Kidney tubule cell (primary cell): ENCODE data around the gene RSPH10B2.
"Not testable (repeated sequence)": the region's sequence is repeated elsewhere in the genome, so short reads cannot be mapped to it uniquely, and the experiment has no call there.

Experiments
- DNase-seq: peaks from one replicate; pipeline ENCODE4 v3.0.0-alpha.2; 2018; ENCODE audit warnings: low spot score

RSPH10B2 gene

GRCh38 chr7:6843092-6843491, 89.2 kb downstream of the RSPH10B2 start:
- not testable (repeated sequence) for DNase-seq

- not testable (repeated sequence) for DNase-seq
Measured at GRCh38 chr7:6843654-6844053, 89.8 kb downstream of the RSPH10B2 start.

GRCh38 chr7:6845971-6846449, 92.1 kb downstream of the RSPH10B2 start:
- not testable (repeated sequence) for DNase-seq

DNA sequence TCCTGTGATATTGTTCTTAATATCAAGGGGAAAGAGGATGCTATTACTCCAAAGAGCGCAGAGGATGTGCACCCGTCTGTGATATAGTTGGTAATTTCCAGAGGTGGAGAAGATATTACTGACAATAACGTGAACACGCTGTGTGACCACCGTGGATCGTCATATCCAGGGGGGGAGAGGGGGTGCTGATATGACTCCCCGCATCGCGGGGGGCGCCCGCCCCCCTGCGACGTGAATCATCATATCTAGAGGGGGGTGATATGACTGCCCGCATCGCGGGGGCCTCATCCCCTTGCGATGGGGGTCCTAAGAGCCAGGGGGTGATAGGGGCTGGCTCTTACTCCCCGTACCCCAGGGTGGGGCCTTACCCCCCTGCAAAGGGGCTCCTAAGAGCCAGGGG, 93.8 kb downstream of the RSPH10B2 start:
- not testable (repeated sequence) for DNase-seq
